AG04450 (cell line): ENCODE data around the gene CALCR. TPM values are rescaled to one million over a fixed set of nuclear protein-coding genes. Genes with fewer than 3 reads are reported as not detected.

Experiments used
- CTCF ChIA-PET: fragments of 300-600, 350-600 bp; formaldehyde crosslinking; extraction: SDS; loops from one replicate; lab custom pipeline; 2022; ENCODE audit warnings: antibody characterized with exemption, inconsistent platforms; lab: Charles Lee
- POLR2A ChIA-PET: fragments of 350-600 bp; formaldehyde crosslinking; extraction: SDS; loops from one replicate; lab custom pipeline; 2021; ENCODE audit warnings: antibody characterized with exemption, inconsistent platforms; lab: Yijun Ruan, JAX
- DNase-seq: peaks from one replicate; pipeline ENCODE4 v3.0.0-alpha.2; 2011; ENCODE audit warnings: low read depth, low spot score
- H3K27ac ChIP-seq: one replicate; pipeline ENCODE4 v1.5.1; 2012; ENCODE audit warnings: low read depth, low read length, control low read depth
- H3K27me3 ChIP-seq: one replicate; pipeline ENCODE4 v1.6.0; 2012; ENCODE audit warnings: low read length; ENCODE audit not compliant: control insufficient read depth, insufficient read depth
- H3K4me3 ChIP-seq: 2 replicates; pipeline ENCODE4 v1.5.1; 2011; ENCODE audit warnings: mild to moderate bottlenecking, low read depth, low read length, control low read depth
- H3K9me3 ChIP-seq: 2 replicates; pipeline ENCODE4 v1.5.1; 2012; ENCODE audit warnings: low read length; ENCODE audit not compliant: control insufficient read depth, insufficient read depth
- CTCF ChIP-seq: IDR thresholded peaks from 2 replicates; pipeline ENCODE4 v1.5.1; 2011; ENCODE audit warnings: low read depth, low read length, control low read depth, inconsistent platforms
- polyA plus RNA-seq: library from polyadenylated mRNA; depleted of rRNA; stranded (reverse); fragments of >200 nt; gene quantifications from 2 replicates; pipeline ENCODE4 v1.2.3, GENCODE V29; 2011

Gene CALCR
- polyA plus RNA-seq, 1 experiment, result not detected

DNA sequence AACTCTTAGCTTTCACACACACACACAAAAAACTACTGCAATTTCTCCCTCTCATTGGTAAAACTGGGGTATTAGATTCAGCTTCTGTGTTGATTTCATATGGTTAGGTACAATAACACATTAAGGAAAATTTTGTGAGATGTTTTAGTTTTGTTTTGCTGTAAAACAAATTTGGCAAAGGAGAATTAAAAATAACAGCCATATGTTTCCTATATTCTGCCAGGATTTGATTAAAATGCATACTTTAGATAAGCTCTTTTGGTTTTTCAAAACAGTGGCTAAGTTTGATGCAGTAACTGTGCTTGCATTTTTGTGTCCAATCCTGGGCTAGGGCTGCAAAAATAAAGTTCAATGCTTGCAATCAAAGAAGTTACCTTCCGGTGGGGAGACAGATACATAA, 126.3 kb downstream of the CALCR start:
- CTCF ChIA-PET, result no interaction called here
- no peak for DNase-seq
- POLR2A ChIA-PET, result no interaction called here
- Histone ChIP-seq H3K4me3 (no peak overlapping the region), H3K27ac (no peak overlapping the region), H3K27me3 (no peaks in the 10 kb centered on the region), H3K9me3 (no peaks in the 10 kb centered on the region)
- TF ChIP-seq CTCF, result no peak

GRCh38 chr7:93447509-93447908, 127.0 kb downstream of the CALCR start:
- CTCF ChIA-PET, result no interaction called here

GRCh38 chr7:93442478-93443224, 131.9 kb downstream of the CALCR start:
- peak; percentile 72 for TF ChIP-seq CTCF
- Histone ChIP-seq H3K27ac (no peak overlapping the region), H3K9me3 (no peaks in the 10 kb centered on the region), H3K27me3 (no peaks in the 10 kb centered on the region), H3K4me3 (no peak overlapping the region)
- POLR2A ChIA-PET, result no interaction called here
- CTCF ChIA-PET, result interaction anchor here (0.7 to 2.1 kb wide), 12 partner anchors 9 to 780 kb away, joined by 3 to 14 read pairs (median 4); no protein-coding TSS in a partner anchor
- DNase-seq, result no peak

More at GRCh38 chr7:93447509-93447908, 127.0 kb downstream of the CALCR start:
- Histone ChIP-seq H3K4me3 (no peak overlapping the region), H3K9me3 (no peaks in the 10 kb centered on the region), H3K27ac (no peak overlapping the region), H3K27me3 (no peaks in the 10 kb centered on the region)
- TF ChIP-seq CTCF, result no peak
- POLR2A ChIA-PET, result no interaction called here
- DNase-seq, result no peak

DNA sequence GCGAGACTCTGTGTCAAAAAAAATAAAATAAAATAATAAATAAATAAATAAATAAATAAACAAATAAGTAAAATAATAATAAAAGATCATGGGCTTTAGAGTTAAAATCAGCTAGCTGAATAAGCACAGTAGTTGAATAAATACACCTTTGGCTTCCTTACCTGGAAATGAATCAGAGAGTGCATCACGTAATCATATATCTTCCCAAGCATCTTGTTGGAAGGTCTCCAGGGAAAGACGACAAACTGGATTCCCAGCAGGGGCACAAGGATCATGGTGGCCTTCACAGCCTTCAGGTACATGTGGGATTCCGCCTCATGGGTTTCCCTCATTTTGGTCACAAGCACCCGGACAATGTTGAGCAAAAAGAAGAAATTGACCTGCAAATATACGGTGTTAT, 138.7 kb downstream of the CALCR start:
- no peak for TF ChIP-seq CTCF
- H3K27me3 ChIP-seq, result no peaks in the 10 kb centered on the region
- H3K27ac ChIP-seq, result no peak overlapping the region
- POLR2A ChIA-PET, result no interaction called here
- no peak for DNase-seq
- H3K9me3 ChIP-seq, result no peaks in the 10 kb centered on the region
- CTCF ChIA-PET, result no interaction called here
- H3K4me3 ChIP-seq, result no peak overlapping the region

DNA sequence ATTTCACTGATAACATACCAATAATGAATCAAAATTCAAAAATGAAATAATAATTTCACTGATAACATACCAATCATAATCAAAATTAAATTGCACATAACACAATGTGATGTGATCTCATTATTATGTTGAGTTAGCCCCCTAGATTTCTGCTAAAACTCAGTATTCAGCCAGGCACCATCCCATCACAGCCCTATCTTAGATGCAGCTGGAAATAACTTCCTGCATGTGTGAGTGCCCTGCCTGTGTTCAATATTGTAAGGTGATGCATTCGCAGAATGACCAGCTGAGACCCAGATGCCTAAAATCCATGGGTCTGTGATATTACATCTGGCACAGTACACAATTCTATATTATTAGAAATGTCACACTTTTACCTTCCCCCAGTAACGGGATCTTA, 142.4 kb downstream of the CALCR start:
- POLR2A ChIA-PET, result no interaction called here
- DNase-seq, result no peak
- Histone ChIP-seq H3K4me3 (no peak overlapping the region), H3K9me3 (no peaks in the 10 kb centered on the region), H3K27ac (no peak overlapping the region), H3K27me3 (no peaks in the 10 kb centered on the region)
- CTCF ChIA-PET, result no interaction called here
- TF ChIP-seq CTCF, result no peak
